Body of pancreas (tissue), 4 donors: ENCODE measurements around the gene PLA2G4E.

Source experiments
- POLR2A ChIP-seq, 3 donors: fragments of 450-650 bp; IDR thresholded peaks; one replicate each; pipeline ENCODE4 v1.6.1; 2016; ENCODE audit warnings: antibody characterized with exemption in 3 of 3, mild to moderate bottlenecking in 2 of 3
- TF ChIP-seq, protein P1 (sequence below), 7 experiments: fragments of 450-650 bp in 4 of 7; fragments of 200-600 bp in 3 of 7; sonication (generic) in 3 of 7; IDR thresholded peaks; one replicate each; pipeline ENCODE4 v1.5.1; 2016 to 2019; ENCODE audit warnings: antibody characterized with exemption in 7 of 7

DNA sequence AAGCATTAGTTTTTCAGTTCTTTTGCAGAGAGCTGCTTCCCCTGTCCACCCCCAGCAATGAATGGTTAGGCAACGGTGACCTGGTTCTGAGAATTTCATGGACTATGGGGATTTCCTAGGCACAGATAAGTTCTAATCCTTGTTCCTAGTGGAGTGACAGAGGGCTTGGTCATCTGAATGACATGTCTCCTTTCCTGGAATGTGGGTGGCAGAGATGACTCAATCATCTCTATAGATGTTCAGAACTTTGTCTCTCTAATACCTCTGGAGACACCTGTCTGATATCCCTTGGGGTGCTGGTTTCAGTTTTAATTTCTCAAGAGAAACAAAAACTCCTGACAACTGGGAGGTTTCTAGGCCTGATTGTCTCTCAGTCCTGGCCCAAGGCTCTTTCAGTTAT is 10.4 kb downstream of the PLA2G4E start:
- TF ChIP-seq, protein P1, sequence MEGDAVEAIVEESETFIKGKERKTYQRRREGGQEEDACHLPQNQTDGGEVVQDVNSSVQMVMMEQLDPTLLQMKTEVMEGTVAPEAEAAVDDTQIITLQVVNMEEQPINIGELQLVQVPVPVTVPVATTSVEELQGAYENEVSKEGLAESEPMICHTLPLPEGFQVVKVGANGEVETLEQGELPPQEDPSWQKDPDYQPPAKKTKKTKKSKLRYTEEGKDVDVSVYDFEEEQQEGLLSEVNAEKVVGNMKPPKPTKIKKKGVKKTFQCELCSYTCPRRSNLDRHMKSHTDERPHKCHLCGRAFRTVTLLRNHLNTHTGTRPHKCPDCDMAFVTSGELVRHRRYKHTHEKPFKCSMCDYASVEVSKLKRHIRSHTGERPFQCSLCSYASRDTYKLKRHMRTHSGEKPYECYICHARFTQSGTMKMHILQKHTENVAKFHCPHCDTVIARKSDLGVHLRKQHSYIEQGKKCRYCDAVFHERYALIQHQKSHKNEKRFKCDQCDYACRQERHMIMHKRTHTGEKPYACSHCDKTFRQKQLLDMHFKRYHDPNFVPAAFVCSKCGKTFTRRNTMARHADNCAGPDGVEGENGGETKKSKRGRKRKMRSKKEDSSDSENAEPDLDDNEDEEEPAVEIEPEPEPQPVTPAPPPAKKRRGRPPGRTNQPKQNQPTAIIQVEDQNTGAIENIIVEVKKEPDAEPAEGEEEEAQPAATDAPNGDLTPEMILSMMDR (IDR thresholded peaks at IDR 0.05): no peak
- TF ChIP-seq POLR2A (IDR thresholded peaks at IDR 0.05): no peak
